NCI-H524 (cell line): ENCODE measurements around the gene GLB1L.
A peak's percentile ranks its signal among the peaks of the same experiment; 100 is the strongest.

Source experiments
- DNase-seq, 2 experiments: peaks; one replicate each; lab custom pipeline; 2025; lab: John Stamatoyannopoulos, UW

GLB1L gene

DNA sequence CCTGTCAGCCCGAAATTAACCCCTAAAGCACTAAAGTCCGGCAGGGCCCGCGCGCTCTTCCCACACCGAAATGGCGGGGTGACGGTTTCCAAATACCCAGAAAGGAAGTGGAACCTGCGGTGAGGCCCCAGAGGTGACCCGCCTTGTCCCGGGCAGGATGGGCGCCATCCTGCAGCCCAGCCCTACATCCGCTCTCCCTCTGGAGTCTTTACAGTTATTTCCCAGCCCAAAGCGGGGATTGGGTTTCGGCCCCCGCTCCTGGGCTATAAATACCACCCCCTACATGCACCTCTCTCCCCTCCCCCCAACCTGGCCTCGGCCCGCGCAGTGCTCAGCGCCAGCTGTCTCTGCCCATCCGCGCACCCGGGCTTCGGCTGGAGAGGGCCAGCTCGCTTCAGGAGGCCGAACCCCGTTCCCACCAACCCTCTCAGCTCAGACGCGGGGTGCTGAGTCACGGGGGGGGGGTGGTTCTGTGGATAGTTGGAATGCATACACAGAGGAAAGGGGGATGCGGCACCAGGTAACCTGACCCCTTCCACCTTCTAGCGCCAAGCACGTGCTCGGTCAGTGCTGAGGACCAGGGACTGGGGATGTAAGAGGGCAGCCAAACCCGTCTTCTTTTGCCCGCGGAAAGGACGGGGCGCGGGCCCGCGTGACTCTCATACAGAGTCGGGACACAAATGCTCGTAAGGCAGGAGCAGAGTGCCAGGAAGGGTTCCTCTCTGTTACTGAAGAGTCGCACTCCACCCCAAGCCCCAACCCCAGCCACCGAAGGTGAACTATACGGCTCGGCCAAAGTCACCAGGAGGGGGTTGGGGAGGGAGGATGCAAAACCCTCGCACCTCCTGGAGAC lies 7.9 kb upstream of the GLB1L start, which contains the start of gene TUBA4B:
Gene TUBA4B, plus strand, starts transcription at position 344 of the 853 bp plus-strand sequence. Its CDS starts 165 bp downstream, at position 509.
- peak; percentile 54 to 78 for DNase-seq

GRCh38 chr2:219252570-219252899 lies 7.3 kb upstream of the GLB1L start:
- peak in 1 of 2 experiments; percentile 61 for DNase-seq

DNA sequence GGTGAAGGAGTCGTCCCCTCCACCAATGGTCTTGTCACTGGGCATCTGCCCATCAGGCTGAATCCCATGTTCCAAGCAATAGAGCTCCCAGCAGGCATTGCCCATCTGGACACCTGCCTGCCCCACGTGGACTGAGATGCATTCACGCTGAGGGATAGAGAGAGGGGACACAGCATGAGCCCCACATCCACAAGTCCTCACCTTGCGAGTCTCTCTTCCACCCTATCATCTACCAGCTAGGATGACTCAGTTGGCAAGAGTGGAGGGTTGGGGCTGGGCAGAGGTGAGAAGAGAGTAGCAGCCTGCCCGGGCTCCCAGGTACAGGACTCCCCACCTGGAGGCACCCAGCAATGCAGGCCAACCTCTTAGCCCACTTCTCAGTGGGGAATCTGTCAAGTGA lies 6.8 kb upstream of the GLB1L start:
- DNase-seq, result no peak

DNA sequence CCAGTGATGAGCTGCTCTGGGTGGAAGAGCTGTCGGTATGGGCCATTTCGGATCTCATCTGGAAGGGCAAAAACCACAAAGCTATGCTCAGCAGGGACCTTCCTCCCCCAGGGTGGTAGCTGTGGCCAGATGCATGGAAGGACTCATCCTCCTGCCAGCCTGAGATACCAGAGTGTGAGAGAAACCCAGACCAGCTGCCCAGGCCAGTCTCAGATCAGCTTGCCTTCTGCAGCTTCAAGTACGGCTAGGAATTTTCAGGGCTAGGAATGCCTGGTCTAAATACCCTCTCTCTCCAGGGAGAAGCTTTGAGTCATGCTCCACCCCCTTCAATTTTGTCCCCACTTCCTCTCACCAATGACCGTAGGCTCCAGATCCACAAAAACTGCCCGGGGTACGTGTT lies 6.4 kb upstream of the GLB1L start:
- DNase-seq, result no peak

GRCh38 chr2:219250049-219250781 lies 5.0 kb upstream of the GLB1L start:
- DNase-seq, result no peak

- peak in 1 of 2 experiments; percentile 35 for DNase-seq
These were observed 4.1 kb upstream of the GLB1L start for GRCh38 chr2:219249203-219249980.

- DNase-seq, result no peak
These were observed 3.6 kb upstream of the GLB1L start for GRCh38 chr2:219248845-219249202.

DNA sequence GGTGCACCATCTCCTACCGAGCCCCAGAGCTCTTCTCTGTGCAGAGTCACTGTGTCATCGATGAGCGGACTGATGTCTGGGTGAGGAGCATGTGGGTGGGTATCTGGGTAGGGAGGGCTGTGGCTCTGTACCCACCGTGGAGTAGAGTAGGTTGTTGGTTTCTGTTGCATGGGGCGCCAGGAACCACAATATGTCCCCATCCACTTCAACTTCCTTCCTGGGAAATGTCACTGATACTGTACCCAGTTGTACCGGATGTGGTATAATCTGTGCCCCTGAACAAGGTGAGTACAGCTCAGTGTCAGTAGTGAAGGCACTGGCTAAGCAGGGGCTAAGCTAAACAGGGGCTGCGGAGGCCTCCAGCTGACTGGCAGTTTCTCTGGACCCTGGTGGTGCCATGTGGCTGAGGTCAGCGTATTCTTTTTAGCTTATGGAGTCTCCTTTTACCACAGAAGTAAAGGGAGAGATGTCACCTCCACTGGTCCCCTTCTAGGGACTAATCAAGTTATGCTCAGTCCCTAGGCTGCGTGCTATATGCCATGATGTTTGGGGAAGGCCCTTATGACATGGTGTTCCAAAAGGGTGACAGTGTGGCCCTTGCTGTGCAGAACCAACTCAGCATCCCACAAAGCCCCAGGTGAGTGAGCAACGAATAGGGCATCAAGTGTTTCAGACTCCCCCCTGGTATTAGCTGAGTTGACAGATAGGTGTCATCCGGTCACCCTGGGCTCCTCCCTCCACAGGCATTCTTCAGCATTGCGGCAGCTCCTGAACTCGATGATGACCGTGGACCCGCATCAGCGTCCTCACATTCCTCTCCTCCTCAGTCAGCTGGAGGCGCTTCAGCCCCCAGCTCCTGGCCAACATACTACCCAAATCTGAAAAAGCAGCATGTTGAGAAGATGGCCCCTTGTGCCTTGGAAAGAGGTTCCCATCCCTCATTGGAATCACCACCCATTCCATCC lies 2.7 kb upstream of the GLB1L start:
- no peak for DNase-seq

DNA sequence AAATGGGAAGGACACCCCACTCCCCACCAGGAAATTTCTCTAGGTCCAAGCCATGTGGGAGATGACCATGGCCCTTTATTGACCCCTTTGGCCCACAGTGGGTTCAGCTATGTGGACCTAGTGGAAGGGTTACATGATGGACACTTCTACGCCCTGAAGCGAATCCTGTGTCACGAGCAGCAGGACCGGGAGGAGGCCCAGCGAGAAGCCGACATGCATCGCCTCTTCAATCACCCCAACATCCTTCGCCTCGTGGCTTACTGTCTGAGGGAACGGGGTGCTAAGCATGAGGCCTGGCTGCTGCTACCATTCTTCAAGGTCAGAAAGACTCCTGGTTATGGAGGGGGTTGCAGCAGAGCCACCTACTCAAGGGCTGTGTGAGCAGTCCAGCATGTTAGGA lies 1.3 kb upstream of the GLB1L start:
- DNase-seq, result no peak

- DNase-seq, result no peak
These were observed 621 bp upstream of the GLB1L start for GRCh38 chr2:219245899-219246230.

- DNase-seq, result no peak
These were observed 476 bp downstream of the GLB1L start for GRCh38 chr2:219244789-219245147.

DNA sequence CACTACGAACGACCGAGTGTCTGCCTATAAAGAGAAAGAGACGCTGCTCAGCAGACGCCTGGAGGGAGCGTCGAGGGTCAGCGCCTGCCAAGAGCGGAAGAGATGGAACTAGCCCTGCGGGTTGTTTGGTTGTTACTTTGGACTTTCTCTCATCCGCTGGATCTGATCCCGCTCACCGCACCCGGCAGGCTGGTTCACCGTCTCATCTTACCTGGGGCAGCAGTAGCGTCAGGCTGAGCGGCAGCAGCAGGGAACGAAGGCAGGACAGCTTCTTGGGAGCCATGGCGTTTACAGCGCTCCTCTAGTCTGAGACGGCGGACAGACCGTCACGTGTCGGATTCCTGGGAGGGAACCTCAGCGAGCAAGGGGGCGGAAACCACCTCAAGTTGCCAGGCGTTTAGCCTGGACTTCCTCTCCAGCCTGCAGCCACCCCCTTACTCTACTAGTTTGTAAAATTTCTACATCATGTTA lies 1.9 kb downstream of the GLB1L start:
- DNase-seq, result no peak

- DNase-seq, result no peak
These were observed 10.9 kb downstream of the GLB1L start for GRCh38 chr2:219234331-219234730.

- peak in 1 of 2 experiments; percentile 30 for DNase-seq
These were observed 15.1 kb downstream of the GLB1L start for GRCh38 chr2:219230059-219230540.

DNA sequence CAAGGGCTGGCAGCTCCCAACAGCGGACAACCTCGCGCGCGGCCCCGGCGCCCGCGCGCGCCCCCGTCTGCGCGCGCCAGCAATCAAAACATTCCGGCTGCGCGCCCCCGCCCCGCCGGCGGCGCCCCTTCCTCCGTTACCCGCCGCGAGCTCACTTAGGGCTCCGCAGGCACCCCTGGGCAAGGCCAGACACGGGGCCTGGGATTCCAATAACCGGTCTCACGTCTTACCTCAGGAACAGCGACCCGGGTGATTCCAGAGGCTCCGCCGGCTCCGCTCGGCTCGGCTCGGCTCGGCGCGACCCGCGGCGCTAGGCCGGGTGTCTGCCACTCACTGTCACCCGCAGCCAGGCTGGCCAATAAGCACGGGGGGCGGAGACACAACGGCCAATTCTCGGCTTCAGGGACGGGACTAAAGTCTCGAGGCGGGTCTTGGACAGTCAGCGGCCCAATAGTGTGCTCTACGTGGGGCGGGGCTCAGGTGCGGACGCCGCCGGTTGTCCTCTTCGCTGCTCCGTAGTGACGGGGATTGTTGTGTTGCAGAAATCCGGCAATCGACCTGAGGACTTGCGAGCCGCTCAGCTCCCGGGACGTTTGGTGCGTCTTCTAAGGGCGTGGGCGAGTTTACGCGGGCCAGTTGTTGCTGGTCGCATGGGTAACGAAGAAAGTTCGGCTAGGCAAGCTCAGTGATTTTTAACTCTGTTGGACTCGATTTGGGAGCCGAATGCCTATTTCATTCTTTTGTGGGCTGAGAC lies 15.8 kb downstream of the GLB1L start, which contains the start of the genes ANKZF1 and ATG9A:
Gene ANKZF1, plus strand, starts transcription at position 502 of the 754 bp plus-strand sequence. CDS start 452 bp downstream, outside the sequence.
Gene ATG9A, minus strand, starts transcription at position 332 of the 754 bp plus-strand sequence. CDS start 1,612 bp downstream, outside the sequence.
- DNase-seq, result peak; percentile 97

DNA sequence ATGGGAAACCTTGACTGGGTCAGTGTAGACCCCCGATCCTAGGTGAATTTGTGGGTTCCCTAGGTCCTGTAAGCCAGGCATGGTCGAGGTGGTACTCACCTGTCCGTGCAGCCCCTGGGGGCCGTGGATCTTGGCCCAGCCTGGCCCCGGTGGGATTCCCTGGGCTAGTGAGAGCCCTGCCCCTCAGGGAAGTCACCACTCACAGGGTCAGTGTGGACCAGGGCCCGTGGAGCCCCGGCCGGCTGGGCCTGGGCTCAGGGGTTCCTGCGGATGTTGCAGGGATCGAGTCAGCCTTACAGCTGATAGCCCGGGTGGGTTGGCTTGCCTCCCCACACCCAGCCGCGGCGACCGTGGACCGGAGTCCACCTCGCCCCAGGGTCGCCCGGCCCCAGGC lies 16.3 kb downstream of the GLB1L start:
- no peak for DNase-seq

- no peak for DNase-seq
These were observed 17.0 kb downstream of the GLB1L start for GRCh38 chr2:219228041-219228910.

DNA sequence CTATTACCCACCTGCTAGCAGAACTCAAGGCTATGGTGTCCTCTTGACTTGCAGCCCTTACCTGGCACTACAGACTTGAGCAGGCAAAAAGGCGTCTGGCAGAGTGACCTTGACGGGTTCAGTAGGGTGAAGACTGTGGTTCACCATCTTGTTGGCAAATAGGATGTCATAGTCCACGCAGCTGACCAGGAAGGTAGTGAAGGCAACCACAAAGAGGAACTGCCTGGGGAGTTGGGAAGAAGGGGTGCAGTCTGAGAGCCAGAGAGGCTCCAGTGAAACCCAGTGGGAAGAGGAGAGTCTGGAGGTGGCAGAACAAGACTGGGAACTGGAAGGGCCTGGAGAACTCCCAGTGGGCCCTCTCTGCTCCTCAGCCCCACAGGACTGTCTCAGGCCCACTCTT lies 19.9 kb downstream of the GLB1L start:
- no peak for DNase-seq
